ENCODE measurements around the gene SAP25. TPM values are rescaled to one million over a fixed set of nuclear protein-coding genes. Genes with fewer than 3 reads are reported as not detected.
"Not testable (repeated sequence)": the region's sequence is repeated elsewhere in the genome, so short reads cannot be mapped to it uniquely, and the experiment has no call there.

The SAP25 gene
- total RNA-seq, 2 donors from 2014 or later = 10.1 to 25.2 TPM

DNA sequence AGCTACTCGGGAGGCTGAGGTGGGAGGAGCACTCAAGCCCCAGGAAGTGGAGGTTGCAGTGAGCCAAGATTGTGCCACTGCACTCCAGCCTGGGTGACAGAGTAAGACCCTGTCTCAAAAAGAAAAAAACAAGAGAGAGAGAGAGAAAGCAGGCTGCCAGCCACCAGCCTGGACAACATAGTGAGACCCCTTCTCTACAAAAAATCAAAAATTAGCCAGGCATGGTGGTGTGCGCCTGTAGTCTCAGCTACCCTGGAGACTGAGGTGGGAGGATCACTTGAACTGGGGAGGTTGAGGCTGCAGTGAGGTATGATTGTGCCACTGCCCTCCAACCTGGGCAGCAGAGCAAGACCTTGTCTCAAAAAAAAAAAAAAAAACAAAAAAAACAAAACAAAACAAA is 37.0 kb downstream of the SAP25 start:
- H3K4me3 Mint-ChIP-seq, ATAC-seq, H3K36me3 Mint-ChIP-seq: not testable (repeated sequence)

DNA sequence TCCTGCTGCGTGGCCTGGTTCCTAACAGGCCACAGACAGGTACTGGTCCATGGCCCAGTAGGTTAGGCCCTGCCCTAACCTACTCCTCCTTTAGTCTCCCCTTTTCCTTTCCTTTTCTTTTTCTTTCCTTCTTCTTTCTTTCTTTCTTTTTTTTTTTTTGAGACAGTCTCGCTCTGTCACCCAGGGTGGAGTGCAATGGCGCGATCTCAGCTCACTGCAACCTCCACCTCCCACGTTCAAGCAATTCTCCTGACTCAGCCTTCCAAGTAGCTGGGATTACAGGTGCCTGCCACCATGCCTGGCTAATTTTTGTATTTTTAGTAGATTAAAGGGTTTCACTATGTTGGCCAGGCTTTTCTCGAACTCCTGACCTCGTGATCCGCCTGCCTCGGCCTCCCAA is 37.7 kb downstream of the SAP25 start:
- ATAC-seq; H3K27ac Mint-ChIP-seq; H3K4me3 Mint-ChIP-seq; H3K27me3 Mint-ChIP-seq; H3K36me3 Mint-ChIP-seq; DNase-seq (ENCODE audit: low spot score); H3K9me3 Mint-ChIP-seq: not testable (repeated sequence)
- H3K4me1 Mint-ChIP-seq (ENCODE audit: low read depth in 2 of 2) = peaks cover 18 to 19% of the 10 kb centered on the region in 2 donors

More for the DNA sequence above, 37.0 kb downstream of the SAP25 start:
- H3K27me3 Mint-ChIP-seq; DNase-seq (ENCODE audit: low spot score); H3K9me3 Mint-ChIP-seq; H3K27ac Mint-ChIP-seq: not testable (repeated sequence)
- peaks cover 22 to 26% of the 10 kb centered on the region in 2 donors for H3K4me1 Mint-ChIP-seq (ENCODE audit: low read depth in 2 of 2)

DNA sequence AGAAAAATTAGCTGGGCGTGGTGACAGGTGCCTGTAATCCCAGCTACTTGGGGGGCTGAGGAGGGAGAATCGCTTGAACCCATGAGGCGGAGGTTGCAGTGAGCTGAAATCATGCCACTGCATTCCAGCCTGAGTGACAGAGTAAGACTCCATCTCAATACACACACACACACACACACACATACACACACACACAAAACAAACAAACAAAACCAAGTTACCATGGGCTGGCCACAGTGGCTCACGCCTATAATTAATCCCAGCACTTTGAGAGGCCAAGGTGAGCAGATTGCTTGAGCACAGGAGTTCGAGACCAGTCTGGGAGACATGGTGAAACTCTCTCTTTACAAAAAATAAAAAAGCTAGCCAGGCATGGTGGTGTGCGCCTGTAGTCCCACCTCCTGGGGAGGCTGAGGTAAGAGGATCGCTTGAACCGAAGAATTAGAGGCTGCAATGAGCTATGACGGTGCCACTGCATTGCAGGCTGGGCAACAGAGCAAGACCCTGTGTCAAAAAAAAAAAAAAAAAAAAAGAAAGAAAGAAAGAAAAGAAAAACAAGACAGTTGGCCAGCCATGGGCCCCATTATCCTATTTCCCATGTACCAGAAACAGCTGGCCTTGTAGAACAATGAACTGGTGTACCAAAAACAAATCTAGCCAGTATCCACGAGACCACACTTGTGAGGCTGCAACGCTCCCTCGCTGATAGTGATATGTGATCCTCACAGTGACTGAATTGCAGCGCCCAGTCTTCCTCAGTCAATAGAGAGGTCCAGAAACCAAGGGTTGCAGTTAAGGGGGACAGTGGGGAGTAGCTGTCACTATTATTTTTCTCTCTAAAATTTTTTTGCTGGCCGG is 41.3 kb downstream of the SAP25 start:
- H3K27ac Mint-ChIP-seq = no peak overlapping the region
- H3K9me3 Mint-ChIP-seq = no peaks in the 10 kb centered on the region
- ATAC-seq (no peak), DNase-seq (ENCODE audit: low spot score) (no peak)
- H3K4me1 Mint-ChIP-seq (ENCODE audit: low read depth in 2 of 2) = peaks cover 6% of the 10 kb centered on the region in 2 donors
- H3K4me3 Mint-ChIP-seq = no peak overlapping the region
- peaks cover 0 to 8% of the 10 kb centered on the region in 2 donors for H3K27me3 Mint-ChIP-seq
- no peaks in the 10 kb centered on the region for H3K36me3 Mint-ChIP-seq

DNA sequence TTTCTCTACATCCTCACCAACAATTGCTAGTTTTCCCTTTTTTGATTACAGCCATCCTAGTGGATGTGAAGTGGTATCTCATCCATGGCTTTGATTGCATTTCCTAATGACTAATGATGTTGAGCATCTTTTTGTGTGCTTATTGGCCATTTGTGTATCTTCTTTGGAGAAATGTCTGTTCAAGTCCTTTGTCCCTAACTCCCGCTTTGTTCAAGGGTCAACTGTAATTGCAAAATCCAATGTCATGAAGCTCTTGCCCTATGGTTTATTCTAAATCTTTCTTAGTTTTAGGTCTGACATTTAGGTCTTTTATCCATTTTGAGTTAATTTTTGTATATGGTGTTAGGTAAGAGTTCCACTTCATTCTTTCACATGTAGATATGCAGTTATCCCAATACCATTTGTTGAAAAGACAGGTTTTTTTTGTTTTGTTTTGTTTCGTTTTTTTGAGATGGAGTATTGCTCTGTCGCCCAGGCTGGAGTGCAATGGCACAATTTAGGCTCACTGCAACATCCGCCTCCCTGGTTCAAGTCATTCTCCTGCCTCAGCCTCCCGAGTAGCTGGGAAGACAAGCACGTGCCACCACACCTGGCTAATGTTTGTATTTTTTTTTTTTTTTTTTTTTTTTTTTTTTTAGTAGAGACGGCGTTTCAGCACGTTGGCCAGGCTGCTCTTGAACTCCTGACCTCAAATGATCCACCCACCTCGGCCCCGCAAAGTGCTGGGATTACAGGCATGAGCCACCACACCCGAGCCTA is 45.4 kb downstream of the SAP25 start:
- not testable (repeated sequence) for H3K27ac Mint-ChIP-seq; DNase-seq (ENCODE audit: low spot score); H3K4me3 Mint-ChIP-seq; H3K9me3 Mint-ChIP-seq; H3K36me3 Mint-ChIP-seq; H3K4me1 Mint-ChIP-seq (ENCODE audit: low read depth in 2 of 2); ATAC-seq
- H3K27me3 Mint-ChIP-seq = peaks cover 0 to 11% of the 10 kb centered on the region in 2 donors

DNA sequence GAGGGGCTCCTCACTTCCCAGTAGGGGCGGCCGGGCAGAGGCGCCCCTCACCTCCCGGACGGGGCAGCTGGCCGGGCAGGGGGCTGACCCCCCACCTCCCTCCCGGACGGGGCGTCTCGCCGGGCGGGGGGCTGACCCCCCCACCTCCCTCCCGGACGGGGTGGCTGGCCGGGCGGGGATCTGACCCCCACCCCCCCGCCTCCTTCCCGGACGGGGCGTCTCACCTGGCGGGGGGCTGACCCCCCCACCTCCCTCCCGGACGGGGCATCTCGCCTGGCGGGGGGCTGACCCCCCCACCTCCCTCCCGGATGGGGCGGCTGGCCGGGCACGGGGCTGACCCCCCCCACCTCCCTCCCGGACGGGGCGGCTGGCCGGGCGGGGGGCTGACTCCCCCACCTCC is 50.5 kb downstream of the SAP25 start:
- H3K4me1 Mint-ChIP-seq (ENCODE audit: low read depth in 2 of 2); H3K4me3 Mint-ChIP-seq; H3K27ac Mint-ChIP-seq; DNase-seq (ENCODE audit: low spot score); H3K9me3 Mint-ChIP-seq; ATAC-seq; H3K36me3 Mint-ChIP-seq: not testable (repeated sequence)
- peaks cover 0 to 10% of the 10 kb centered on the region in 2 donors for H3K27me3 Mint-ChIP-seq

Other genes with a start within 250 kb of the SAP25 start
- gene PILRB, start 215.8 kb downstream of the SAP25 start, total RNA-seq = 10 to 100 TPM; 48.4 to 94.8 TPM
- gene PILRA, start 200.4 kb downstream of the SAP25 start, total RNA-seq = 1 to 10 TPM; 3.7 to 6.8 TPM
- gene ZCWPW1, start 145.2 kb downstream of the SAP25 start, total RNA-seq = 1 to 10 TPM; 1.3 to 2.5 TPM
- gene MEPCE, start 144.1 kb downstream of the SAP25 start, total RNA-seq = 10 to 100 TPM; 44.0 to 60.5 TPM
- gene PPP1R35, start 137.4 kb downstream of the SAP25 start, total RNA-seq = 10 to 100 TPM; 54.5 to 57.0 TPM
- gene SPACDR, start 109.6 kb downstream of the SAP25 start, total RNA-seq = 1 to 10 TPM; 2.4 to 4.2 TPM
- 100 to 1,000 TPM; 129 to 134 TPM for gene TSC22D4, start 94.7 kb downstream of the SAP25 start, total RNA-seq
- gene NYAP1, start 90.0 kb downstream of the SAP25 start, total RNA-seq = not detected
- 10 to 100 TPM; 45.2 to 49.4 TPM for gene AGFG2, start 34.7 kb downstream of the SAP25 start, total RNA-seq
- gene LRCH4, start 12.2 kb upstream of the SAP25 start, total RNA-seq = 100 to 1,000 TPM; 125 to 150 TPM
- gene FBXO24, start 12.4 kb upstream of the SAP25 start, total RNA-seq = under 1 TPM in 1 of 2 donors, not detected in 1; 0.21 TPM
- 1 to 10 TPM; 5.4 to 5.6 TPM for gene PCOLCE, start 28.5 kb upstream of the SAP25 start, total RNA-seq
- 10 to 100 TPM; 17.6 to 19.2 TPM for gene MOSPD3, start 38.6 kb upstream of the SAP25 start, total RNA-seq
- gene TFR2, start 67.7 kb upstream of the SAP25 start, total RNA-seq = 10 to 100 TPM; 10.1 to 34.1 TPM
- gene ACTL6B, start 82.5 kb upstream of the SAP25 start, total RNA-seq = not detected
- gene GNB2, start 99.8 kb upstream of the SAP25 start, total RNA-seq = 100 to 1,000 TPM; 345 to 348 TPM
- gene GIGYF1, start 120.3 kb upstream of the SAP25 start, total RNA-seq = 10 to 100 TPM; 28.5 to 72.1 TPM
- 10 to 100 TPM; 46.6 to 64.9 TPM for gene POP7, start 132.2 kb upstream of the SAP25 start, total RNA-seq
- gene EPO, start 146.6 kb upstream of the SAP25 start, total RNA-seq = not detected
- gene ZAN, start 159.7 kb upstream of the SAP25 start, total RNA-seq = not detected